Activated T-helper 1 cell treated with Interleukin-2 at 50 U/mL for 16 hours (primary cell): Measurements from ENCODE around the gene L3MBTL2.
A peak's percentile ranks its signal among the peaks of the same experiment; 100 is the strongest.
"Not testable (repeated sequence)": the region's sequence is repeated elsewhere in the genome, so short reads cannot be mapped to it uniquely, and the experiment has no call there.

Source experiments
- DNase-seq: peaks from one replicate; pipeline ENCODE4 v3.0.0-alpha.2; 2020; ENCODE audit warnings: low read depth

L3MBTL2 gene

GRCh38 chr22:41204992-41205900 is at the start of gene L3MBTL2:
TSS of gene L3MBTL2 (plus strand) at chr22:41205312. CDS start at chr22:41205363, 51 bp downstream.
- DNase-seq: peak; percentile 96

- DNase-seq: no peak
These were observed 48.0 kb upstream of the L3MBTL2 start for GRCh38 chr22:41157083-41157482.

GRCh38 chr22:41169157-41169556 is 36.0 kb upstream of the L3MBTL2 start:
- DNase-seq: no peak

- DNase-seq: no peak
These were observed 33.1 kb upstream of the L3MBTL2 start for GRCh38 chr22:41171996-41172395.

- no peak for DNase-seq
These were observed 29.6 kb upstream of the L3MBTL2 start for GRCh38 chr22:41175546-41175945.

GRCh38 chr22:41177040-41177621 is 28.0 kb upstream of the L3MBTL2 start:
- DNase-seq: no peak

GRCh38 chr22:41177622-41178424 is 27.3 kb upstream of the L3MBTL2 start:
- no peak for DNase-seq

- DNase-seq: no peak
These were observed 26.6 kb upstream of the L3MBTL2 start for GRCh38 chr22:41178425-41178975.

- DNase-seq: not testable (repeated sequence)
These were observed 24.8 kb upstream of the L3MBTL2 start for GRCh38 chr22:41180362-41180761.

GRCh38 chr22:41180926-41181325 is 24.2 kb upstream of the L3MBTL2 start:
- DNase-seq: no peak

- DNase-seq: no peak
These were observed 23.5 kb upstream of the L3MBTL2 start for GRCh38 chr22:41181349-41182241.

- DNase-seq: no peak
These were observed 20.4 kb upstream of the L3MBTL2 start for GRCh38 chr22:41184679-41185078.

- DNase-seq: no peak
These were observed 13.6 kb upstream of the L3MBTL2 start for GRCh38 chr22:41191467-41191866.

GRCh38 chr22:41193829-41194228 is 11.3 kb upstream of the L3MBTL2 start:
- DNase-seq: no peak

- peak; percentile 77 for DNase-seq
These were observed 7.8 kb upstream of the L3MBTL2 start for GRCh38 chr22:41197038-41197972.

- peak; percentile 32 for DNase-seq
These were observed 7.0 kb upstream of the L3MBTL2 start for GRCh38 chr22:41198027-41198580.

GRCh38 chr22:41201141-41201540 is 4.0 kb upstream of the L3MBTL2 start:
- no peak for DNase-seq

GRCh38 chr22:41203118-41203517 is 2.0 kb upstream of the L3MBTL2 start:
- DNase-seq: no peak

- no peak for DNase-seq
These were observed 1.0 kb upstream of the L3MBTL2 start for GRCh38 chr22:41204066-41204465.

GRCh38 chr22:41206719-41207118 is 1.6 kb downstream of the L3MBTL2 start:
- no peak for DNase-seq
